ENCODE measurements around the gene SLC5A9. TPM values are rescaled to one million over a fixed set of nuclear protein-coding genes. Genes with fewer than 3 reads are reported as not detected.

Gene SLC5A9
- total RNA-seq, 6 experiments from 2014 or later = not detected

- no peaks in the 10 kb centered on the region; the same call in 1 of the 2 replicates for H3K9me3 Mint-ChIP-seq
- H3K4me3 Mint-ChIP-seq = no peak overlapping the region
- no peak for TF ChIP-seq CTCF (IDR thresholded peaks at IDR 0.05)
- DNase-seq = no peak
- H3K27ac Mint-ChIP-seq = no peak overlapping the region
- peaks cover 10% of the 10 kb centered on the region; the same call in 1 of the 2 replicates for H3K27me3 Mint-ChIP-seq (ENCODE audit: insufficient read depth)
- H3K36me3 Mint-ChIP-seq (ENCODE audit: low read depth) = no peaks in the 10 kb centered on the region
- peaks cover 7% of the 10 kb centered on the region; the same call in 1 of the 2 replicates for H3K4me1 Mint-ChIP-seq (ENCODE audit: low read depth)
Measured at GRCh38 chr1:48198970-48199369, 23.5 kb upstream of the SLC5A9 start.

GRCh38 chr1:48200166-48200900 lies 22.2 kb upstream of the SLC5A9 start:
- H3K27me3 Mint-ChIP-seq (ENCODE audit: insufficient read depth) = peaks cover 10% of the 10 kb centered on the region; the same call in 1 of the 2 replicates
- H3K27ac Mint-ChIP-seq = no peak overlapping the region
- H3K36me3 Mint-ChIP-seq (ENCODE audit: low read depth) = no peaks in the 10 kb centered on the region
- H3K9me3 Mint-ChIP-seq = no peaks in the 10 kb centered on the region; the same call in 1 of the 2 replicates
- DNase-seq = no peak
- peaks cover 7% of the 10 kb centered on the region; the same call in 1 of the 2 replicates for H3K4me1 Mint-ChIP-seq (ENCODE audit: low read depth)
- no peak for TF ChIP-seq CTCF (IDR thresholded peaks at IDR 0.05)
- H3K4me3 Mint-ChIP-seq = no peak overlapping the region

GRCh38 chr1:48202030-48202752 lies 20.3 kb upstream of the SLC5A9 start:
- Mint-ChIP-seq H3K9me3 (no peaks in the 10 kb centered on the region; the same call in 1 of the 2 replicates), H3K27me3 (ENCODE audit: insufficient read depth) (peaks cover 10% of the 10 kb centered on the region; the same call in 1 of the 2 replicates), H3K4me1 (ENCODE audit: low read depth) (peaks cover 7% of the 10 kb centered on the region; the same call in 1 of the 2 replicates), H3K36me3 (ENCODE audit: low read depth) (no peaks in the 10 kb centered on the region), H3K27ac (no peak overlapping the region), H3K4me3 (no peak overlapping the region)
- TF ChIP-seq CTCF (IDR thresholded peaks at IDR 0.05) = peak; percentile 85
- DNase-seq = peak; percentile 43

GRCh38 chr1:48203287-48203900 lies 19.1 kb upstream of the SLC5A9 start:
- peak; percentile 69 for TF ChIP-seq CTCF (IDR thresholded peaks at IDR 0.05)
- Mint-ChIP-seq H3K4me3 (no peak overlapping the region), H3K4me1 (ENCODE audit: low read depth) (peaks cover 7% of the 10 kb centered on the region; the same call in 1 of the 2 replicates), H3K27me3 (ENCODE audit: insufficient read depth) (peaks cover 9% of the 10 kb centered on the region; the same call in 1 of the 2 replicates), H3K36me3 (ENCODE audit: low read depth) (no peaks in the 10 kb centered on the region), H3K9me3 (no peaks in the 10 kb centered on the region; the same call in 1 of the 2 replicates), H3K27ac (no peak overlapping the region)
- DNase-seq = no peak

GRCh38 chr1:48205522-48205921 lies 17.0 kb upstream of the SLC5A9 start:
- no peak for DNase-seq
- Mint-ChIP-seq H3K4me1 (ENCODE audit: low read depth) (peaks cover 7% of the 10 kb centered on the region; the same call in 1 of the 2 replicates), H3K27me3 (ENCODE audit: insufficient read depth) (peaks cover 2% of the 10 kb centered on the region; the same call in 1 of the 2 replicates), H3K27ac (no peak overlapping the region), H3K9me3 (no peaks in the 10 kb centered on the region; the same call in 1 of the 2 replicates), H3K36me3 (ENCODE audit: low read depth) (no peaks in the 10 kb centered on the region), H3K4me3 (no peak overlapping the region)
- no peak for TF ChIP-seq CTCF (IDR thresholded peaks at IDR 0.05)
